NCI-H2107 (cell line): ENCODE results near the gene TIPARP.

Experiments used
- DNase-seq: peaks from one replicate; lab custom pipeline; 2025; lab: John Stamatoyannopoulos, UW

Gene TIPARP

GRCh38 chr3:156674046-156674910 lies at the start of gene TIPARP:
Gene TIPARP (plus strand): TSS chr3:156674590. CDS start chr3:156677698, 3,108 bp downstream.
- DNase-seq = peak; percentile 100

- peak; percentile 87 for DNase-seq
These were observed 48.3 kb upstream of the TIPARP start for GRCh38 chr3:156626104-156626503.

GRCh38 chr3:156627946-156628569 lies 46.3 kb upstream of the TIPARP start:
- no peak for DNase-seq

- no peak for DNase-seq
These were observed 45.4 kb upstream of the TIPARP start for GRCh38 chr3:156628836-156629618.

GRCh38 chr3:156630081-156630772 lies 44.2 kb upstream of the TIPARP start:
- DNase-seq = peak; percentile 39

GRCh38 chr3:156630773-156631093 lies 43.7 kb upstream of the TIPARP start:
- DNase-seq = no peak

- no peak for DNase-seq
These were observed 43.1 kb upstream of the TIPARP start for GRCh38 chr3:156631323-156631722.

GRCh38 chr3:156632601-156633000 lies 41.8 kb upstream of the TIPARP start:
- DNase-seq = no peak

- no peak for DNase-seq
These were observed 41.1 kb upstream of the TIPARP start for GRCh38 chr3:156633335-156633734.

- DNase-seq = no peak
These were observed 39.4 kb upstream of the TIPARP start for GRCh38 chr3:156635034-156635433.

GRCh38 chr3:156635973-156636372 lies 38.4 kb upstream of the TIPARP start:
- DNase-seq = no peak

- DNase-seq = no peak
These were observed 36.8 kb upstream of the TIPARP start for GRCh38 chr3:156637480-156638022.

- no peak for DNase-seq
These were observed 36.1 kb upstream of the TIPARP start for GRCh38 chr3:156638271-156638670.

- DNase-seq = no peak
These were observed 34.9 kb upstream of the TIPARP start for GRCh38 chr3:156639414-156640023.

GRCh38 chr3:156641618-156641975 lies 32.8 kb upstream of the TIPARP start:
- no peak for DNase-seq

- DNase-seq = no peak
These were observed 31.4 kb upstream of the TIPARP start for GRCh38 chr3:156642750-156643728.

GRCh38 chr3:156643729-156644389 lies 30.5 kb upstream of the TIPARP start:
- DNase-seq = peak; percentile 34

- DNase-seq = no peak
These were observed 29.4 kb upstream of the TIPARP start for GRCh38 chr3:156644958-156645357.

GRCh38 chr3:156646958-156647357 lies 27.4 kb upstream of the TIPARP start:
- no peak for DNase-seq

GRCh38 chr3:156648086-156648485 lies 26.3 kb upstream of the TIPARP start:
- no peak for DNase-seq
